IPS-15b (cell line): ENCODE data around the gene FLACC1.
"Not testable (repeated sequence)": the region's sequence is repeated elsewhere in the genome, so short reads cannot be mapped to it uniquely, and the experiment has no call there.

Source experiments
- H3K27me3 ChIP-seq: one replicate; pipeline ENCODE4 v1.6.1; 2013; ENCODE audit warnings: low read length; ENCODE audit not compliant: control insufficient read depth, insufficient read depth
- H3K36me3 ChIP-seq: one replicate; pipeline ENCODE4 v1.6.1; 2013; ENCODE audit warnings: low read length; ENCODE audit not compliant: control insufficient read depth, insufficient read depth
- H3K4me1 ChIP-seq: one replicate; pipeline ENCODE4 v1.6.1; 2013; ENCODE audit warnings: mild to moderate bottlenecking, low read length; ENCODE audit not compliant: control insufficient read depth, insufficient read depth
- H3K4me3 ChIP-seq: one replicate; pipeline ENCODE4 v1.5.1; 2013; ENCODE audit warnings: low read depth, low read length
- H3K9ac ChIP-seq: one replicate; pipeline ENCODE4 v1.6.1; 2013; ENCODE audit warnings: low read depth, mild to moderate bottlenecking, low read length
- H3K9me3 ChIP-seq: one replicate; pipeline ENCODE4 v1.6.1; 2013; ENCODE audit warnings: mild to moderate bottlenecking, low read length; ENCODE audit not compliant: control insufficient read depth, insufficient read depth

Gene FLACC1

GRCh38 chr2:201242571-201243277 lies 114.4 kb downstream of the FLACC1 start:
- Histone ChIP-seq H3K4me1 (no peaks in the 10 kb centered on the region), H3K36me3 (peaks cover 3% of the 10 kb centered on the region), H3K4me3 (no peak overlapping the region), H3K27me3 (no peaks in the 10 kb centered on the region), H3K9me3 (no peaks in the 10 kb centered on the region), H3K9ac (no peak overlapping the region)

- H3K9me3 ChIP-seq, H3K4me1 ChIP-seq, H3K36me3 ChIP-seq, H3K27me3 ChIP-seq, H3K9ac ChIP-seq, H3K4me3 ChIP-seq: not testable (repeated sequence)
These were observed 117.8 kb downstream of the FLACC1 start for GRCh38 chr2:201239167-201239935.
